K562 (cell line): ENCODE measurements around the gene MGAT4B. TPM values are rescaled to one million over a fixed set of nuclear protein-coding genes. Genes with fewer than 3 reads are reported as not detected.

Source experiments
- AFF1 ChIP-seq, 2 experiments: fragments of 450-650 bp; IDR thresholded peaks; 2 replicates each; pipeline ENCODE4 v1.6.1; 2018; ENCODE audit warnings: mild to moderate bottlenecking in 2 of 2, low read depth in 1 of 2; ENCODE audit not compliant: partially characterized antibody in 2 of 2
- ATF3 ChIP-seq, 2 experiments: fragments of 450-650 bp in 1 of 2; sonication (generic) in 1 of 2; formaldehyde crosslinking in 1 of 2; IDR thresholded peaks in 1 of 2; conservative IDR thresholded peaks in 1 of 2; 2 replicates each; pipeline versions ENCODE4 v1.6.1 to v1.8.1; 2016 to 2023; ENCODE audit warnings: mild to moderate bottlenecking in 2 of 2, moderate library complexity in 2 of 2, inconsistent platforms in 1 of 2, missing genetic modification reagents in 1 of 2
- BHLHE40 ChIP-seq: IDR thresholded peaks from 2 replicates; pipeline ENCODE4 v1.6.1; 2011; ENCODE audit warnings: low read length, improper control_type of control experiment
- HNRNPUL1 ChIP-seq: fragments of 200-400 bp; formaldehyde crosslinking; IDR thresholded peaks from 2 replicates; pipeline ENCODE4 v1.6.1; 2017; ENCODE audit warnings: low read length
- ZBTB11 ChIP-seq, 3 experiments: fragments of 200-800 bp in 1 of 3; fragments of 250-450 bp in 1 of 3; fragments of 450-650 bp in 1 of 3; sonication (Bioruptor Pico) in 1 of 3; sonication (Bioruptor generic) in 1 of 3; formaldehyde crosslinking in 1 of 3; IDR thresholded peaks; 2 replicates each; pipeline versions ENCODE4 v1.6.1 to v1.8.0; 2016 to 2022; ENCODE audit warnings: mild to moderate bottlenecking in 2 of 3, missing genetic modification characterization in 2 of 3, missing compliant biosample characterization in 1 of 3, moderate library complexity in 1 of 3
- ZNF239 ChIP-seq: fragments of 250-450 bp; sonication (Bioruptor Pico); IDR thresholded peaks from 2 replicates; pipeline ENCODE4 v1.4.0; 2020; ENCODE audit warnings: mild to moderate bottlenecking
- ZNF318 ChIP-seq, 2 experiments: fragments of 450-650 bp; IDR thresholded peaks; 2 replicates each; pipeline ENCODE4 v1.6.1; 2016; ENCODE audit warnings: mild to moderate bottlenecking in 2 of 2, borderline replicate concordance in 1 of 2, low read depth in 1 of 2, moderate library complexity in 1 of 2
- ZNF583 ChIP-seq: fragments of 250-450 bp; sonication (Bioruptor Pico); IDR thresholded peaks from 2 replicates; pipeline ENCODE4 v1.4.0; 2020
- polyA plus RNA-seq, 8 experiments: library from polyadenylated mRNA; depleted of rRNA in 4 of 8; stranded (reverse) in 5 of 8; unstranded in 3 of 8; fragments of >200 nt; fragmentation: Nextera tagmentation in 2 of 8; fragmentation: Illumina TruSeq in 1 of 8; extraction: Ambion mirVana in 2 of 8; extraction: Trizol in 1 of 8; gene quantifications; 2 replicates each; pipeline versions ENCODE4 v1.2.1 to v1.2.3, GENCODE V29; 2011 to 2014; ENCODE audit warnings: inconsistent platforms in 1 of 8, missing spikeins in 1 of 8
- total RNA-seq, 7 experiments: library from RNA; depleted of rRNA in 6 of 7; stranded (reverse); fragments of >200 nt in 6 of 7; fragmentation: Illumina TruSeq in 2 of 7; extraction: Trizol in 2 of 7; gene quantifications; 2 replicates each; pipeline versions ENCODE4 v1.2.1 to v1.2.3, GENCODE V29; 2011 to 2021; ENCODE audit warnings: low replicate concordance in 1 of 7

The MGAT4B gene
- total and polyA plus RNA-seq, 9 of the 15 experiments (the other 6 are each of a cell fraction or from before 2014, with no cell fraction given), result 0.34 to 133 (median 75.4) TPM

GRCh38 chr5:179818746-179819295 is 12.2 kb upstream of the MGAT4B start (continued):
- peak in 1 of 2 experiments; percentile 94; a peak in 2 of 4 replicates for TF ChIP-seq ZNF318 (IDR thresholded peaks at IDR 0.05; ENCODE audit: borderline replicate concordance in 1 of 2, low read depth in 1 of 2)
- TF ChIP-seq ZBTB11 (CRISPR knock-in tag; IDR thresholded peaks at IDR 0.05), result 0 out of 6 replicates have a peak, but pooled peaks of 1 of the 3 experiments have one; percentile 46
- TF ChIP-seq AFF1 (IDR thresholded peaks at IDR 0.05; ENCODE audit: low read depth in 1 of 2, partially characterized antibody in 2 of 2), result peak in 1 of 2 experiments; percentile 89
- TF ChIP-seq BHLHE40, result peak; percentile 60
- peak; percentile 96 for TF ChIP-seq ATF3 (IDR thresholded peaks at IDR 0.05)
- peak; percentile 94 for TF ChIP-seq ATF3 (CRISPR knock-in tag; conservative IDR thresholded peaks at IDR 0.05)
- TF ChIP-seq ZNF583, result 0 out of 2 replicates have a peak, but pooled peaks have one; percentile 30
- no peak for TF ChIP-seq ZNF239 (CRISPR knock-in tag)
- no peak for TF ChIP-seq HNRNPUL1
